Measurements from ENCODE around the gene TIMM44.
"Not testable (repeated sequence)": the region's sequence is repeated elsewhere in the genome, so short reads cannot be mapped to it uniquely, and the experiment has no call there.

Gene TIMM44

GRCh38 chr19:7923295-7924191, 19.9 kb downstream of the TIMM44 start:
- DNase-seq, result no peak

- no peak for DNase-seq
These were observed 20.6 kb downstream of the TIMM44 start for GRCh38 chr19:7922836-7923195.

GRCh38 chr19:7921967-7922835, 21.3 kb downstream of the TIMM44 start:
- no peak for DNase-seq

- no peak for DNase-seq
These were observed 22.0 kb downstream of the TIMM44 start for GRCh38 chr19:7921302-7921966.

GRCh38 chr19:7920519-7921301, 22.8 kb downstream of the TIMM44 start:
- peak; percentile 98 for DNase-seq

- peak; percentile 93 for DNase-seq
These were observed 23.6 kb downstream of the TIMM44 start, which contains the start of gene SNAPC2 for GRCh38 chr19:7919610-7920518. Gene SNAPC2 (plus strand): TSS chr19:7920338. CDS start chr19:7920367, 29 bp downstream.

GRCh38 chr19:7918615-7919421, 24.6 kb downstream of the TIMM44 start:
- DNase-seq, result no peak

- not testable (repeated sequence) for DNase-seq
These were observed 25.3 kb downstream of the TIMM44 start for GRCh38 chr19:7918062-7918614.

- DNase-seq, result peak; percentile 46
These were observed 26.0 kb downstream of the TIMM44 start for GRCh38 chr19:7917267-7918061.

GRCh38 chr19:7916955-7917266, 26.6 kb downstream of the TIMM44 start:
- no peak for DNase-seq

- DNase-seq, result peak; percentile 55
These were observed 27.1 kb downstream of the TIMM44 start for GRCh38 chr19:7916103-7916954.

- DNase-seq, result no peak
These were observed 28.0 kb downstream of the TIMM44 start for GRCh38 chr19:7915250-7916102.

- DNase-seq, result no peak
These were observed 28.8 kb downstream of the TIMM44 start, which contains the start of gene TGFBR3L for GRCh38 chr19:7914598-7915045. Gene TGFBR3L (plus strand): TSS chr19:7914830.

GRCh38 chr19:7914099-7914498, 29.4 kb downstream of the TIMM44 start:
- no peak for DNase-seq

GRCh38 chr19:7913652-7914051, 29.8 kb downstream of the TIMM44 start:
- no peak for DNase-seq

GRCh38 chr19:7912697-7913564, 30.5 kb downstream of the TIMM44 start:
- DNase-seq, result no peak

Measured in inflammatory macrophage treated with lipopolysaccharide for 4 hours (primary cell).